ENCODE data around the gene VEPH1. TPM values are rescaled to one million over a fixed set of nuclear protein-coding genes. Genes with fewer than 3 reads are reported as not detected.
A peak's percentile ranks its signal among the peaks of the same experiment; 100 is the strongest.

The VEPH1 gene
- total RNA-seq, 2 experiments from 2014 or later, result not detected

DNA sequence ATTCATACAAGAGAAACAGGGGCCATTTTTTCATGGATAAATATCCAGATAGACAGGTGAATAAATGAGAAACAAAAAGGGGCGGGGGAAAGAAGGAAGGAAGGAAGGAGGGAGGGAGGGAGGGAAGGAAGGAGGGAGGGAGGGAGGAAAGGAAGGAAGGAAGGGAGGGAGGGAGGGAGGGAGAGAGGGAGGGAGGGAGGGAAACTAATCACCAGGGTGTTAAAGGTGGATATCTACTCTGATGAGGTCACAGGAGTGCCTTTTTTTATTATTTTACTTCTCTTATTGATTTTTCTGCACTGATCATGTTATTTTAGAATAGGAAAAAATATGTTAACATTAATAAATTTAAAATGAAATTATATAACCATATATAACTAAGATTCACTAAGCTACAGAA, 10.4 kb upstream of the VEPH1 start:
- no peaks in the 10 kb centered on the region for H3K9me3 Mint-ChIP-seq
- no peaks in the 10 kb centered on the region for H3K36me3 Mint-ChIP-seq
- POLR2A ChIA-PET, result no interaction called here
- DNase-seq, result no peak
- no peak for ATAC-seq (ENCODE audit: low read depth)
- H3K27ac Mint-ChIP-seq, result no peak overlapping the region
- no peak overlapping the region for H3K4me3 Mint-ChIP-seq
- peaks cover 10% of the 10 kb centered on the region for H3K27me3 Mint-ChIP-seq
- no peaks in the 10 kb centered on the region for H3K4me1 Mint-ChIP-seq

DNA sequence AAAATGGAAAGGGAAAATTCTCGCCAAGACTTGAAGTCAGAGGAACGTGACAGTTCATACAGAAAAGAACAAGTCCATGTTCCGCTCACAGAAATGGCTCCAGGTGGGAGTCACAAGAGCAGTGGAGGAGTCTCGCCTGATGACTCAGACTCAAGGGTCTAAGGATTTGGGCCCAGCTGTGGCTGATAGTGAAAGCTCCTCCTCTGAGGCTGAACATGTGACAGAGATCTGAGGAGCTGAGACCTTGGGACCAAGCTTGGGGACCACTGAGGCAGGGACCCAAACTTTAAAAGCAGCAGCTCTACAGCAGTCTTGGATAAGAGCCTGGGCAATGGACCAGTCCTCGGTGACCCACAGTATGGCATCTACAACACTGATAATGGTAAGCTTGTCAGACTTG, 9.3 kb upstream of the VEPH1 start:
- Mint-ChIP-seq H3K9me3 (no peaks in the 10 kb centered on the region), H3K4me3 (no peak overlapping the region), H3K4me1 (no peaks in the 10 kb centered on the region), H3K27ac (no peak overlapping the region), H3K36me3 (no peaks in the 10 kb centered on the region), H3K27me3 (peaks cover 12% of the 10 kb centered on the region)
- ATAC-seq (ENCODE audit: low read depth) (no peak), DNase-seq (no peak)
- POLR2A ChIA-PET, result no interaction called here

DNA sequence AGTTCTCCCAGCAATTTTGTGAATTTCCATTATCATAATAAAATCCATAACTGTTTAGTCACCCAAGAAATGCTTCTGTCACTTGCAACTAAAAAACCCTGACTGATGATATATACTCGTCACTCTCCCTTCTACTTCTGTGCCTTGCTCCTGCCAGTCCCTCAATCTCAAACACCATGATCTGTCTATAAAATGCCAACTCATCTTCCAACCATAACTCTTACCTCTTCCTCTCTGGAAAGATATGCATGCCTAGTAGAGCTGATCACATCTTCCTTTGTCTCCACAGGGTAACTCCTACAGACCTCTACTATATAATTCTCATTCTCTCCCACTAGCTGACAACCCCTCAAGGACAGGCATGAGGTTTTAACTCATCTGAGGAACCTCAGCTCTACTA, 5.2 kb upstream of the VEPH1 start:
- no peak for ATAC-seq (ENCODE audit: low read depth)
- H3K27ac Mint-ChIP-seq, result no peak overlapping the region
- DNase-seq, result no peak
- POLR2A ChIA-PET, result no interaction called here
- H3K27me3 Mint-ChIP-seq, result peaks cover 8% of the 10 kb centered on the region
- H3K9me3 Mint-ChIP-seq, result no peaks in the 10 kb centered on the region
- H3K4me1 Mint-ChIP-seq, result no peaks in the 10 kb centered on the region
- H3K4me3 Mint-ChIP-seq, result no peak overlapping the region
- H3K36me3 Mint-ChIP-seq, result no peaks in the 10 kb centered on the region

DNA sequence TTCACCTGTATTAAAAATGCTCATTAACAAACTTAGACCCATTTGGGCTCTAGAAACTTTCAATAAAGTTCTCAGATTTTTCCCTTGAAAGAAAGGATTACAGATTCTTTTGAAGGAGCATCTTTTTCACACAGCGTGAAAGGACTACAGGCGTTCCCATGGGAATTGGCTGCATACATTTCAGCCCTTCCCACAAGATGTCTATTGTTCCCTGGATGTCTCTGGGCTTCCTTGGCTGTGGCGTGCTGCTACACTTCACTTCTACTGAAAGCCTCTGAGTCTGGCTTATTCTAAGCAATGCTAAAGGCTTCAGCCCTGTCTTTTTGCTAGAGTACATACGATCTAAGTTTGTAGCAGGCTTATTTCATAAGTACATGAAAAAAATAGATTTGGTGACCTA, 1.4 kb downstream of the VEPH1 start:
- Mint-ChIP-seq H3K4me1 (peaks cover 13% of the 10 kb centered on the region), H3K27ac (no peak overlapping the region), H3K4me3 (no peak overlapping the region), H3K36me3 (no peaks in the 10 kb centered on the region), H3K9me3 (no peaks in the 10 kb centered on the region), H3K27me3 (peaks cover 38% of the 10 kb centered on the region)
- POLR2A ChIA-PET, result no interaction called here
- ATAC-seq (ENCODE audit: low read depth) (no peak), DNase-seq (no peak)

DNA sequence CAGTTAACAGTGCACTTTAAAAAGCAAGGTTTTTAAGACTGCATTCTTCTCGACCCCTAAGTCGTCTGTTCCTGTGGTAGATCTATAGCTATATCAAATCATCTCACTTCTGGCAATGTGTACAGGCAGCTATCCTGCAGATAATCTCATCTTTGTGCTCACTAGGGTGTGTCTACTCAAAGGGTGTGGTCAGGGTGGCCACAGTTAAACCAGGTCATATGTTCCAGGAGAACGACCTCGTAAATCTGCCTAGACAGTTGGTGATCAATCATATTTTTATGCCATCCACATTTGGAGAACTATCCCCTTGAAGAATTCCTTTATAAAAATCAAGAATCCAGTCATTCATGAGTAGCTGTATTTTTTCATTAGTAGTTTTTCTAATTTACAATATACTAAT, 3.0 kb downstream of the VEPH1 start:
- Mint-ChIP-seq H3K27ac (no peak overlapping the region), H3K4me1 (peaks cover 13% of the 10 kb centered on the region), H3K36me3 (no peaks in the 10 kb centered on the region), H3K9me3 (no peaks in the 10 kb centered on the region), H3K4me3 (no peak overlapping the region), H3K27me3 (peaks cover 45% of the 10 kb centered on the region)
- POLR2A ChIA-PET, result no interaction called here
- DNase-seq, result no peak
- no peak for ATAC-seq (ENCODE audit: low read depth)

DNA sequence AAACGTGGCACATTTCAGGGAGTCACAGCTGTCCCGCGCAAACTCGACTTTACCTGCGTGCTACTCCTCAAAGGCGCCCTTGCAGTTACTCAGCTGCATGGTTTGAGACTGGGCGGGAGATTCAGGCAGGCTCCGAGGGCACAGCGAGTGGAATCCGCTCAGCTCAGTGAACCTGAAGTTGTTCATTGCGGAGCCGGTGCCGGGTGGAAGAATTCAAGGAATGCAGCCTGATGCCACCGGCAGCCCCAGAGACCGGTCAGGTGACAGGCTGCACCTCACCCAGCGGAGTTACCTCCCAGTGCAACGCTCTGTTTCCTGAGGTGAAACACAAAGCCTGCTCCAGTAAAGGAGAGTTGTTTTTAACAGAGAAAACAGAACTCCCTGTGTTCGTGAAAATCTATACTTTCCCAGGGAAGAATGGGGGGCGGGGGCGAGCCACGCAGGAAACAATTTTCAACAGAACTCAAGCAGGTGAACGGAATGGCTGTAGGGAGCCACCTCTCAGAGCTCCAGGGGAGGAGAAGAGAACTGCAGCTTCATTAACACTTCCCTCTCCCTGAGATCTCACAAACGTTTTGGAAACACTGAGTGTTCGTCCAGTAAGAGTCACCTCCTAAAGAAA, 3.8 kb downstream of the VEPH1 start:
- no peaks in the 10 kb centered on the region for H3K36me3 Mint-ChIP-seq
- H3K9me3 Mint-ChIP-seq, result no peaks in the 10 kb centered on the region
- ATAC-seq (ENCODE audit: low read depth) (no peak), DNase-seq (peak; percentile 17)
- POLR2A ChIA-PET, result no interaction called here
- peak overlapping the region; percentile 28 for H3K4me3 Mint-ChIP-seq
- H3K27ac Mint-ChIP-seq, result no peak overlapping the region
- peaks cover 45% of the 10 kb centered on the region for H3K27me3 Mint-ChIP-seq
- peaks cover 13% of the 10 kb centered on the region for H3K4me1 Mint-ChIP-seq

DNA sequence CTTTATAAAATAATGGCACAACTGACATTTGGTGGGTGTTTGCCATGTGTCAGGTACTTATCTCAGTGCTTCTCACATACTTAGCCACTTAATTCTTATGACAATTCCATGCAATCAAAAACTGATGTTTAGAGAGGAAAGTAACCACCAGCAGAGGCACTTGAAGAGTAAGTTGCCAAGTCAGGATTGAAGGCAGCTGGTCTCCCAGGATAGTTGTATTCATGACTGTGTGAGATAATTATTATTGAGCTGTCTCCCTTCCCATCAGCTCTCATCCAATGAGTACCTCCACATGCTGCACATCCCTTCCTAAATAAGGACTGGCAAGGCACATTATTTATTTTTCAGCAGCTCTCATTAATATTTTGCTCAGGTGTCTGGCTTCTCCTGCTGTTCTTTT, 4.8 kb downstream of the VEPH1 start:
- no peak overlapping the region for H3K27ac Mint-ChIP-seq
- POLR2A ChIA-PET, result no interaction called here
- no peaks in the 10 kb centered on the region for H3K9me3 Mint-ChIP-seq
- ATAC-seq (ENCODE audit: low read depth) (no peak), DNase-seq (no peak)
- H3K27me3 Mint-ChIP-seq, result peaks cover 45% of the 10 kb centered on the region
- H3K36me3 Mint-ChIP-seq, result no peaks in the 10 kb centered on the region
- peaks cover 13% of the 10 kb centered on the region for H3K4me1 Mint-ChIP-seq
- H3K4me3 Mint-ChIP-seq, result no peak overlapping the region

DNA sequence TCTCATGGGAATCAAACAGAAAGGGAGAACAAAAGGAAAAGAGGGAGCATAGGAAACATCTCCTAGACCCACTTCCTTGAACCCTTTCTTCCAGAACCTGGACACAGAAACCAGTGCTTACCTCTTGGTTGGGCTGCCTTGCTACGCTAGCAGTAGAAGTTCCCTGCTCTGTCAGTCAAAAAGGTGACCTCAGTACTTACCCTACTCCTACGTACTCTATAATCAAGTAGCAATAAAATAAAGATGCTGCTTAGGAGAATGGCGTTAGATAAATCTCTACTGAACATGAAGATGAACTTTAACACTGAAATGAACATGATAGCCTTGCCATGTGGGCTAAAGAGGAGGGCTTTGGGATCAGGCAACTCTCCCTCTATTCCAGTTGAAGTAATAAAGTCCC, 7.4 kb downstream of the VEPH1 start:
- ATAC-seq (ENCODE audit: low read depth) (no peak), DNase-seq (no peak)
- no peaks in the 10 kb centered on the region for H3K36me3 Mint-ChIP-seq
- POLR2A ChIA-PET, result no interaction called here
- no peak overlapping the region for H3K27ac Mint-ChIP-seq
- peaks cover 13% of the 10 kb centered on the region for H3K4me1 Mint-ChIP-seq
- no peaks in the 10 kb centered on the region for H3K9me3 Mint-ChIP-seq
- no peak overlapping the region for H3K4me3 Mint-ChIP-seq
- peaks cover 50% of the 10 kb centered on the region for H3K27me3 Mint-ChIP-seq

DNA sequence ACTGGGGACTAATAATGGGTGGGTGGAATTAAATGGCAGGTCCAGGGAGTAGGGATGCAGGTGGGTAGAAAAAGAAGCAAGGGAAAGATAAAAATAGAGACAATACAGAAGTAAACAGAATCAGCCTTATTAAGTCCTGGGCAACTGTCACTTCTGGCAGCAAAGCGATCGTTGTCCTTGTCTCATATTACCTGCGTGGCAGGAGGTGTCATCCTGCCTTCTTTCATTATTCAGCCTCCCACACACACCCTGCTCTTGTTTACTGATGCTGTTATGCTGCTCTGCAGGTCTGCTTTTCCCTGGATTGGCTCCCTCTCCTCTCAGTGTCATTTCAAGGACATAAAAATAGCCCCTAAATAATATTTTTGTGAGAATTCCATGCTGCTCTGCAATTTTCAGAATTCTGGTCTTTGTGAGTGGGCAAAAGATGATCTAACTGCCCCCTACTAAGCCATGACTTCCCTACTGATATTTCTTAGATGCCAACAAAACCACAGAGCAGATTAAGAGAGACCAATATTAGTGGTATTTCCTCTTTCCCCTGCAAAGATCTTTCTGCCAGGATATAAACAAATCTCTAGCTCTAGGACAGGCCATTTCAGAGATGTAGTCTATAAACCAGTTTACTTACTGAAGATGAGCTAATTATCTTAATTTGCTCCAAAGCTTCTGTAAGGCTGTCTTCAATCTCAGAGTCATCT, 8.5 kb downstream of the VEPH1 start:
- H3K27ac Mint-ChIP-seq, result no peak overlapping the region
- H3K9me3 Mint-ChIP-seq, result no peaks in the 10 kb centered on the region
- DNase-seq (no peak), ATAC-seq (ENCODE audit: low read depth) (no peak)
- peaks cover 9% of the 10 kb centered on the region for H3K4me1 Mint-ChIP-seq
- no peak overlapping the region for H3K4me3 Mint-ChIP-seq
- H3K36me3 Mint-ChIP-seq, result no peaks in the 10 kb centered on the region
- POLR2A ChIA-PET, result no interaction called here
- peaks cover 40% of the 10 kb centered on the region for H3K27me3 Mint-ChIP-seq

DNA sequence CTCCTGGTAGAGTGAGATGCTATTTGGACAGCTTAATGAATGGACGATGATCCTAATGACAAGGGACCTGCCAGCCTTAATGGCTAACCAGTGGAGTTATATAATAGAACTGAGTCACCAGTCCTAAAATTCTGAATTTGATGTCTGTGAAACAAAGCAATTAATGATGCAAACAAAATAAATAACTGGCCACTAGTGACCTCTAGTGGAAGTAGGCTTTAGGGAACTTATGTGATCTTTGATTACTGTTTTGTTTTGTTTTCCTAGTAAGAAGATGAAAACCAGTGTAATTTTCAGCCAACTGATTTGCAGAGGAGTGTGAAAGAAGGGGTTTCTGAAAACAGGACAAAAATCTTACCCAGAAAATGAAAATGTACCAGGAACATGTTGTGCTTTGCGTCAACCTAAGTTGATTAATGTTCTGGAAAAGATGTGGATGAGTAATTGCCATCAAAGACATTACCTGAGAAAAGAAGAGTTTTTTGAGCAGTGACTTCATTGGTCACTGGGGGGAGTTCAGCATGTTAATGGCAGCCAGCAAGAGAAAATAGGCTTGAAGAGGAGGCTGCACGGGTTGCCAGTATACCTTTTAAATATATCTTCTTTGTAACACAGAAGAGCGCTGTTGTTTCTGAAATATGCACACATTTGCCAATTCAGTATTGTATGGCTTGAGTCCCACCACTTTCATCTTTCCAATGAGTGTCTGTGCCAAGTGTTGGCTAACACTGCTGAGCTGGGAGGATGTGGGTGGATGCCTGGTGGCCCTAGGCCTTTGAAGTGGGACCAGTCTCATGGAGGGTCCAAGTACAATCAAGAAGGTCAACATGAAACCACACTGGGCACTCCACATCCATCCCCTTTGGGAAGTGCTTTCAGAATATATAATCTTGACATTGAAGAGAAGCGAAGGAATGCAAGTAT, 9.3 kb downstream of the VEPH1 start:
- DNase-seq (no peak), ATAC-seq (ENCODE audit: low read depth) (no peak)
- Mint-ChIP-seq H3K4me1 (peaks cover 2% of the 10 kb centered on the region), H3K27ac (no peak overlapping the region), H3K27me3 (peaks cover 36% of the 10 kb centered on the region), H3K4me3 (no peak overlapping the region), H3K9me3 (no peaks in the 10 kb centered on the region), H3K36me3 (no peaks in the 10 kb centered on the region)
- POLR2A ChIA-PET, result no interaction called here

DNA sequence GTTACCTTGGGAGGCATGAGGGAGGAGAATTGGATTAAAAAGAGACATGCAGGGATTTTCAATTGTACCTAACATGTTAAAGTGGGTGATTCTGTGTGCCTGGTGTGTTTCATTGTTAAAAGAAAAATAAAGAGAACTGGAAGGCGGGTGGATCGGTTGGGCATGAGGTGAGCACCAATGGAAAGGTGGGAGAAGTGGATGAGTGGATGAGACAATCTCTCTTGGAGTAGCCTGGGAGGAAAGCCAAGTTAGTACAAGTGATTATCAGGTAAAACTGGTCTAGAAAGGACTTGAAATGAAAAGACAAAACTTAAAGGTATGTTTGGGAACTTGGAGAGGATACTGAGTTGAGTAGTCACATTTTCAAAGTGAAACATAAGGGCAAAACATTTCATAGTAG, 12.1 kb downstream of the VEPH1 start:
- H3K4me1 Mint-ChIP-seq, result no peaks in the 10 kb centered on the region
- DNase-seq (no peak), ATAC-seq (ENCODE audit: low read depth) (no peak)
- H3K27ac Mint-ChIP-seq, result no peak overlapping the region
- POLR2A ChIA-PET, result no interaction called here
- no peaks in the 10 kb centered on the region for H3K36me3 Mint-ChIP-seq
- no peaks in the 10 kb centered on the region for H3K9me3 Mint-ChIP-seq
- no peak overlapping the region for H3K4me3 Mint-ChIP-seq
- H3K27me3 Mint-ChIP-seq, result peaks cover 24% of the 10 kb centered on the region

DNA sequence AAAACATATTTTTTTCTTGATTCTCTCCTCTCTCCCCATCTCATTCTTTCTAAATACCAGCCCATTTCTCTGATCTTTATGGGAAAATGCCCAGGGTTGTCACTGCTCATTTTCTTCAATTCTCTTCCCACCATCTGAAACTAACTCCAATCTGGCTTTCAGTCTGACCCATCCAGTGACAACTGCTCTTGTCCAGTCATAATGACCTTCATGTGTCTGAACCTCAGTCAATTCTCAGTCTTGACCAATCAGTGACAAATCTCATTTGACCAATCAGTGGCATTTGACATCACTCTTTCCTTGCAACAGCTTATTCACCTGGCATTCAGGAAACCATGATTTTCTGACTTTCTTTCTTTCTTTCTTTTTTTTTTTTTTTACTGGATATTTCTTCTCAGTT, 15.1 kb downstream of the VEPH1 start:
- no peak overlapping the region for H3K27ac Mint-ChIP-seq
- H3K9me3 Mint-ChIP-seq, result no peaks in the 10 kb centered on the region
- DNase-seq (no peak), ATAC-seq (ENCODE audit: low read depth) (no peak)
- POLR2A ChIA-PET, result no interaction called here
- no peaks in the 10 kb centered on the region for H3K4me1 Mint-ChIP-seq
- no peak overlapping the region for H3K4me3 Mint-ChIP-seq
- no peaks in the 10 kb centered on the region for H3K36me3 Mint-ChIP-seq
- H3K27me3 Mint-ChIP-seq, result peaks cover 28% of the 10 kb centered on the region

DNA sequence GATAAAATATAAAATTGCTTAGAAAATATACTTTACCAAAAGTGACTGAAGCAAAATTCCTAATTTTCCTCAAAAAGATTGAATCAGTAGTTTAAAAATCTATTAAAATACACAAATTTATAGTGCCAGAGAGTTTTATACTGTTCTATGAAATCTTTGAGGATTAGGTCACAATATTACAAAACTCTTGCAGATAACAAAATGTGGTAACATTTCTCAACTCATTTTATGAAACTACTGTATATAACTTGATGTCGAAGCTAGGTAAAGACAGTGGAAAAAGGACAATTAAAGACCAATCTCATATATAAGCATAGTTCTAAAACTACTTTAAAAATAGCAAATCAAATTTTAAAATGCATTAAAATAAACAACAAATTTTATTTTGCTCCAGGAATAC, 15.9 kb downstream of the VEPH1 start:
- Mint-ChIP-seq H3K27me3 (peaks cover 28% of the 10 kb centered on the region), H3K9me3 (no peaks in the 10 kb centered on the region), H3K36me3 (no peaks in the 10 kb centered on the region), H3K4me1 (no peaks in the 10 kb centered on the region), H3K4me3 (no peak overlapping the region), H3K27ac (no peak overlapping the region)
- DNase-seq, result no peak
- no peak for ATAC-seq (ENCODE audit: low read depth)
- POLR2A ChIA-PET, result no interaction called here

Data from activated naive CD8-positive, alpha-beta T cell treated with anti-CD3 and anti-CD28 coated beads, Interleukin-2, amount 10 ng/mL, durations not matched to agents 7 days and 5 days (primary cell).